HG03575 (cell line): ENCODE measurements around the gene BCLAF1.
"Not testable (repeated sequence)": the region's sequence is repeated elsewhere in the genome, so short reads cannot be mapped to it uniquely, and the experiment has no call there.

Experiments used
- ATAC-seq: cut with Tn5 transposase; IDR thresholded peaks from one replicate; pipeline ENCODE4 v1.9.1; 2021; ENCODE audit not compliant: unreplicated experiment, insufficient number of reproducible peaks, low FRiP score; ENCODE audit errors: extremely low read depth

BCLAF1 gene

DNA sequence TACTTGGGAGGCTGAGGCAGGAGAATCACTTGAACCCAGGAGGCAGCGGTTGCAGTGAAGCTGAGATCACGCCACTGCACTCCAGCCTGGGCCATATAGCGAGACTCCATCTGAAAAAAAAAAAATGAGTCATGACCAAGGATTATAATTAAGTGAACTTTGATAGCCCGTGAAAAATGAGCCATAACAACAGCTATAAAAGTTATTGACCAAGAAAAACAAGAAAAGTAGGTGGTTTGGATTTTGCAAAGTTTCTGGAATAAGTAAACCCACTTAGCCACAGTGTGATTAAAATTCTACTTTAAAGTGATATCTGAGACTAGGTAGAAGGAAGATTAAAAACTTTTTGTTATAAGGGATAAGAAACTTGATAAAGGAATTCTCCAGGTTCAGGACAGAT lies 25.9 kb upstream of the BCLAF1 start:
- ATAC-seq: no peak

DNA sequence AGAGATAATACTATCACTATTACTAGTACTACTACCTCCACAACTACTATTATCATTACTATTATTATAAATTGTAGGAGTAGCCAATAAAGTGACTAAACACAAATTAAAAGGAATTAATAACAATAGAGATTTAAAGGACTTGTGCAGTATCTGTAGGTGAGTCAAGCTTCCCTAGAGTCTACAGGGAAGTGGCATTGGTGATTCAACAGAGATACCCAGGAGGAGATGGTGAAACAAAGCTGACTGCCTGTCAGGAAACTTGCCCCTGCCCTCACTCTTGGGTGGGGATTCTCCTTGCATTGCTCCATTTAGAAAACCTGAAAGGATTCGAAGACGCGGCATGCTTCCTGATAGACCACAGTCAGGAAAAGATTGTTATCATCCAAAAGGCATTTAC lies 23.3 kb upstream of the BCLAF1 start:
- no peak for ATAC-seq

DNA sequence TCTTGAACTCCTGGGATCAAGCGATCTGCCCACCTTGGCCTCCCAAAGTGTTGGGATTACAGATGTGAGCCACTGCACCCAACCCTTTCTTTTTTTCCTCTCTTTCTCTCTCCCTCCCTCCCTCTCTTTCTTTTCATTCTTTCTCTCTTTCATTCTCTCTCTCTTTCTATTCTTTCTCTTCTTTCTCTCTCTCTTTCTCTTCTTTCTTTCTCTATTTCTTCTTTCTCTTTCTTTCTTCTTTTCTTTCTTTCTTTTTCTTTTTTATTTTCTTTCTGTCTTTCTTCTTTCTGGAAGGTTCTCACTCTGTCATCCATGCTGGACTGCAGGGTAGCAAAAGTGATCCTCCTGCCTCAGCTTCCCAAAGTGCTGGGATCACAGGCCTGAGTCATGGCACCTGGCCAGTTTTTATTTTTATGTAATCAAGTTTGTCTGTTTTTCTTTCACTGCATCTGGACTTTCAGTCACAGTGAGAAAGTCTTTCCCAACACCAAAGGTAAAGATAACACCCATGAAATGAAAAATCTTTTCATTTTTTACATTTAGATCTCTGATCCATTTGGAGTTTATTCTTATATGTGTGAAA lies 20.2 kb upstream of the BCLAF1 start:
- ATAC-seq: no peak

DNA sequence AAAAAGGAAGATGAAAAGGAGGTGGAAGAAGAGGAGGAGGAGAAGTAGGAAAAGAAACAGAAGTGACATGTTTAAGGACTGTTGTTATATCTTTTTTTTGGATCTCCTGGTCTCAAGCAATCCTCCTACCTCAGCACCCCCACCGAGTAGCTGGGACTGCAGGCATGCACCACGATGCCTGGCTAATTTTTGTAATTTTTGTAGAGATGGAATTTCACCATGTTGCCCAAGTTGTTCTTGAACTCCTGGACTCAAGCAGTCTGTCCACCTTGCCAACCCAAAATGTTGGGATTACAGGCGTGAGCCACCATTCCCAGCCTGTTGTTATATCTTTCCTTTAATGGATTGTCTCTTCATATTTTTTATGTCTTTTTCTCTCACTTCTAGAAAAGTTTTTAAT lies 19.5 kb upstream of the BCLAF1 start:
- no peak for ATAC-seq

DNA sequence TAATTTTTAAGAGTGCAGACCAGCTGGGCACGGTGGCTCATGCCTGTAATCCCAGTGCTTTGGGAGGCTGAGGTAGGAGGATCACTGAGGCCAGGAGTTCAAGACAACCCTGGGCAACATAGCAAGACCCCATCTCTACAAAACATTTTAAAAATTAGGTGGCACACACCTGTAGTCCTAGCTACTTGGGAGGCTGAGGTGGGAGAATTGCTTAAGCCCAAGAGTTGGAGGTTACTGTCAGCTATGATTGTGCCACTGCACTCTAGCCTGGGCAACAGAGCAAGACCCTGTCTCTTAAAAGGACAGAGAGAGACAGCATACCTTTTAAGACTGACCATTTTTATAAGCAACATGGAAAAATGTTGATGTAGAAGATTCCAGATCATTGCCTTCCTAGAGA lies 18.8 kb upstream of the BCLAF1 start:
- ATAC-seq: not testable (repeated sequence)

DNA sequence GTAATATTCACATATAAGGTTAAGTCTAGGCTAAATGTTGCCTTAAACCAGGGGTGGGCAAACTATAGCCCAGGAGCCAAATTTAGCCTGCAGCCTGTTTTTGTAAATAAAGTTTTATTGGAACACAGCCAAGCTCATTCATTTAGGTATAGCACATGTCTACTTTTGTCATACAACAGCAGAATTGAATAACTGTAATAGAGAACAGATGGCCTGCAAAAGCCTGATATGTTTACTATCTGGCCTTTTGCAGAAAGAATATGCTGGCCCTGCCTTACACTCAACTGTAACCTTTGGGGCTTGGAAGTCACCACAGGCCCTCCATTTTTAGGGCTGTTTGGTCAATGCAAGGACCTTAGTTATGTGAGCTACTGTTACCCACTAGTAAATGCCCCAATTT lies 17.7 kb upstream of the BCLAF1 start:
- no peak for ATAC-seq

DNA sequence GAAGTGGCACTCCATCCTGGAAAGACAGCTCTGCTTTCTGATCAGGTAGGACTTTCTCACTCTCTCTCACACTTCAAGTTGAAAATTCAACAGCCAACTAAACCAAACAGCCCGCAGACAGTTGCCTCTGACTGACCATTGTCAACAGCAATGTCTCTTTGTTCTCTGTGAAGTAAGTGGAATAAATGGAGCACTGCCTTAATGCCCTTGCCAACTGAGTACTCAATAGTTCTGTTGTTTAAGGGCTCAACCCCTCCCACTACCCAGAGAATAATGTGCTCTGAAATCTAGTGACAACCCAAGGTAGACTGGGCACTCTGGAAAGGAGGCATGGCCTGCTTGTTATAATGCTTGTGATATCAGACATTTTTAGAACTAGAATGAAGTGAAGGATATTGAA lies 16.8 kb upstream of the BCLAF1 start:
- ATAC-seq: no peak

DNA sequence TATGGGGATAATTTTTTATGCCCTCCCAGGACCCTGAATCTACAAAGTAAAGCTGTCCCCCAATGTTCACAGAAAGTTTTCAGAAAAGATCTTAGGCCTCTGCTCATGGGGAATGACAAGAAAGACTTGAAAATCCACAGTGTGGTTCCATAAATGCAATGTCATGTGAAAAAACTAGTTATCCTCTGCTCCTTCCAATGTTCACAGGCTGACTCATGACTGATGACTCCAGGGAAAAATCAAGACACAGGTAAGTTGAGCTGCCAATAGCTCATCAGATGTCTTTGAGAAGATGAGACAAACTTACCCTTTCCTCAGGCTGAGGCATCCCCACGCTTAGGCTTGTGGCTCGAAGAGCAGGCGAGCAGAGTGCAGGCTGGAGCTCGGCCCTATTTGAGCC lies 14.8 kb upstream of the BCLAF1 start:
- ATAC-seq: no peak

DNA sequence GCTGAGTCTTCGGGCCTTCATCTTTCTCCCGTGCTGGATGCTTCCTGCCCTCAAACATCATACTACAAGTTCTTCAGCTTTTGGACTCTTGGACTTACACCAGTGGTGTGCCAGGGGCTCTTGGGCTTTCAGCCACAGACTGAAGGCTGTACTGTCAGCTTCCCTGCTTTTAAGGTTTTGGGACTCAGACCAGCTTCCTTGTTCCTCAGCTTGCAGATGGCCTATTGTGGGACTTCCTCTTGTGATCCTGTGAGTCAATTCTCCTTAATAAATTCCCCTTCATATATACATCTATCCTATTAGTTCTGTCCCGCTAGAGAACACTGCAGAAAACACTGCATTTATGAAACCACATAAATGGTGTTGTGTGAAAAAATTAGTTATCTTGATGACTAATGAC lies 13.9 kb upstream of the BCLAF1 start:
- no peak for ATAC-seq

DNA sequence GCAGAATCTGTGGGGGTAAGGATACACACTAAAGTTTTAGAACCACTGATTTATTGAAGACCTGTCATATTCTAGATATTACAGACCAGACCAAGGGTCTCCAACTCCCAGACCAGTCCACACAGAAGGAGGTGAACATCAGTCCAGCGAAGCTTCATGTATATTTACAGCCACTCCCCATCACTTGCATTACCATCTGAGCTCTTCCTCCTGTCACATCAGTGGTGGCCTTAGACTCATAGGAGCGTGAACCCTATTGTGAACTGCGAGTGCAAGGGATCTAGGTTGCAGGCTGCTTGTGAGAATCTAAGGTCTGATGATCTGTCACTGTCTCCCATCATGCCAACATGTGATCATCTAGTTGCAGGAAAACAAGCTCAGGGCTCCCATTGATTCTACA lies 5.0 kb upstream of the BCLAF1 start:
- ATAC-seq: no peak

DNA sequence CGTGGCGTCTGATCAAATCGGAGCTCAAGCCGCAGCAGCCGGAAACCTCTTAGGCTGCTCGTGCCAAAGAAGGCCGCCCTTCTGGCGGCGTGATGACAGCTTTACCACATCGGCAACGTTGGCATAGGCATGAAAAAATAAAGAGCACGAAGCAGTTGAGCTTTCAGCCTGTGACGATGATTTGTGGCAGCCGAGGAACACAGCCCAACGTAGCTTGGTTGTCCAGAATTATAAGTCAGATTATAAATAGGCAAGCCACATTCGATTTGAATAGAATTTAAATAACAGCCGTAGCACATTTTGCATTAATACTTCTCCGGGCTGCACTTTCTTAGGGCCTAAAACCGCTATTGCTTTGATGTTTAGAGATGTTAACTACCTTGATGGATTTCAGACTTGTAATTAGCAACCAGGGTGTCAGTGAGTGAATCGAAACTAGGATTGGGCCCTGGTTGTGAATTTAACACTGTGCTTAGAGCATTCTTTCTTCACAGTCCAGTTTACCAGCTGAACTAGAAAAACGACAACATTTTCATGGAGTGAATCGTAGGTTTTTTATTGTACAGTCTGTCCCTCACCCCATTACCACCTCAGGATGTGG lies 864 bp upstream of the BCLAF1 start:
- no peak for ATAC-seq

DNA sequence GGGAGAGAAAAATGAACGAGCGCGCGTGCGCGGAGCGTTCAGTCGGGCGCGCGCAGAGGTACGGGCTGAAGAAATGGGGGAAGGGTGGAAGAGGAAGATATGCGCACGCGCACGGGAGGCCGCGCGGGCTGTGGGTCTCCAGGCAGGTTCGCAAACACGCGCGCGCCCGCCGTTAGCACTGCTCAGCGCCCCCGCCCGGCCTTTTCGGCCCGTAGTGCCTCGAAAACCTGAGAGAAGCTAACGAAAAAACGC lies 393 bp downstream of the BCLAF1 start:
- no peak for ATAC-seq

DNA sequence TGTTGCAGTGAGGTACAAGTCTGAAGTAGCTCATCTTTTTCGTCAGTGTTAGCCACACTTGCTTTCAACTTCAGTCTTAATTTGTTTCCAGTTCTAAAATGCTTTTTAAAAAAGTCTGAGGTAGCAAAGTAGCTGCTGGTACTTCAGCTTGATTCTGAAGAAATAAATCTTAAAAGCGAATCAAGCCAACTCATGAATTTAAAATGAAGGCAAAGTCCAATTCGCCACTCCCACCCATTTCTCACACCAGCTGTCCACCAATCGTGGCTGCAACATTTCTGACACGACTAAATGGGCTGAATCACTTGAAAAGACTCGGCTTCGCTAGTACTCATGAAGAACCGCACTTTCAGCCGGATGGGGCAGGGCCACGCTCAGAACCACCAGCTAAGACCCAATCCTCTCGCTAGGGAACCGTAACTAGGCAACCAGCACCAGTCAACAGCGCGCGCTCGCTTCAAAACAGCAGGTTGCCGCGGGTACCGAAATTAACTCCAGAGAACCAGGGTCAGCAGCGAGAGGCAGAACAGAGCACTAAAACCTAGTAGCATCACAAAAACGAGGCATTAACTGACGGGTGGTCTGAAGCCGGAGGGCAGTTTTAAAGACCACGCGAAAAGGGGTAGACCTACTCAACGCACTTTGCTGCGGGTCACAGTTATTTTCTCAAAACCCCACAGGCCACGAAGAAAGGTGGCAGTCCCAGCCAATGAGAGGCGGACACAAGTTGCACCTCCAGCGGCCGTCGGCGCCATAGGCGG lies 900 bp downstream of the BCLAF1 start:
- ATAC-seq: no peak

DNA sequence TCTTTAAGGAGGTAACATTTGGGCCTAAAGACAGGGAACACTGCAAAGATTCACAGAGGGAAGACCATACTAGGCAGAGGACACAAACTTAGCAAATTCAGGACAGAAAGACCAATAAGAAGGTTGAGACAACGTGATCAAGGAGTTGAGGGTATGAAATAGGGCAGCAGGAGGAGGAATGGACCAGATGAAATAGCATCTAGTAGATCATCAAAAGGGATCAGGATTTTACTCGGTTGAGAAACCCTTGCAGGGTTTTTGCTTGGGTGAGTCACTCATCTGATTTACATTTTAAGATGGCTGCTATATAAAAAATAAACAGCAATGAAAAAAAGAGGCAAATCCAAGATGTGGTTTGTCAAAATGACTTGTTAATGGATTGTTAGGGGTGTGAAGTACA lies 4.7 kb downstream of the BCLAF1 start:
- no peak for ATAC-seq

DNA sequence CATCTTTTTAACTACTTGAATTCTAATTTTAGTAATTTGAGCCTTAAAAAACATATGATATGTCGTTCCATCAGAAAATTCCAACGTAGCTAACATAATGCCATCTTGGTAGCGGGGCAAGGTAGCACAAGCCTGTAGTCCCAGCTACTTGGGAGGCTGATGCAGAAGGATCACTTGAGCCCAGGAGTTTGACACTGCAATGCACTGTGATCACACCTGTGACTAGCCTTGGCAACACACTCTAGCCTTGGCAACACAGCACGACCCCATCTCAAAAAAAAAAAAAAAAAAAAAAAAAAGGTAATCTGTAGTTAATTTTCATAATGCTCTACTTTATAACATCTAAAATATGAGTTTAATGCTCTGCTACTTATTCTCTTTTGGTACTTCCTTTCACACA lies 6.7 kb downstream of the BCLAF1 start:
- ATAC-seq: no peak

DNA sequence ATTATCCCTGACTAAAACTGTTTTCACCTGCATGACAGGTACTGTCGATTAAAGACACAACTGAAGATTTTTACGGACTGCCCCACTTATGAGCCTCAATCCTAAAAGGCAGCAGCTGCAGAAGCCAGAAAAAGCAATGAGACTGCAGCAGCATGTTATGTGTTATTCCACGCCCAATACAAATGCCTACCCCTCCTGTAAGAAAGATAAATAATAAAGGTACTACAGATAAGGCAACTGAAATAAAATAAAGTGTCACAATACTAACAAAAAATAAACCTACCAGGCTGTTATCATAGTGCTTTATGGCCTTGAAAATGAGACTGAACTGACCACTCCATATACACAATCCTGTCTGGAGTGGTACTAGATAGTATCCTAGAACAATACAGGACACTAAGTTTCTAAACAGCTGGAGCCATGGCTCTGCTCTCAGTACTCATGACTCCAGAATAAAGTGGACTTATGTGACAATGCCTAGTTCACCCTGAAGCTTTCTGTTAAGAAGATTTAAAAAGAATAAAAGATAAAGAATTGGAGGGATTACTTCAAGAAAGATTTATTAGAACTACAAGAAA lies 9.5 kb downstream of the BCLAF1 start:
- no peak for ATAC-seq

DNA sequence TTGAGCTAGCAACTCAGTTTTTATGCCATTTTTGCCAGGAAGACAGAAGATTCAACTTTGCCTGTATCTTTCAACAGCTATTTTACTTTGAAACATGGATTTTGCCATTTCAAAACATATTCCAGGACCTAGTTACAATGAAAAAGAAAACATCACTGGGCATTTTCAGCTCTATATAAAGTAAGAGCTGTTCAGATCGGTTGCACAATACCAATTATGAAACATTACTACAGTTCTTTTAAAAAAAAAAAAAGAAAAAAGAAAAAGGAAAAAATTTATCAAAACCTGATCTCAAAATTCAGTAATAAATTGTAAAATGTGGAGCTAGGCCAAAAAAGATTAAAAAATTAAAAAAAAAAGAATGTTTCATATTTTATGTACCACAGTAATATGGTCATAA lies 15.6 kb downstream of the BCLAF1 start:
- ATAC-seq: no peak

DNA sequence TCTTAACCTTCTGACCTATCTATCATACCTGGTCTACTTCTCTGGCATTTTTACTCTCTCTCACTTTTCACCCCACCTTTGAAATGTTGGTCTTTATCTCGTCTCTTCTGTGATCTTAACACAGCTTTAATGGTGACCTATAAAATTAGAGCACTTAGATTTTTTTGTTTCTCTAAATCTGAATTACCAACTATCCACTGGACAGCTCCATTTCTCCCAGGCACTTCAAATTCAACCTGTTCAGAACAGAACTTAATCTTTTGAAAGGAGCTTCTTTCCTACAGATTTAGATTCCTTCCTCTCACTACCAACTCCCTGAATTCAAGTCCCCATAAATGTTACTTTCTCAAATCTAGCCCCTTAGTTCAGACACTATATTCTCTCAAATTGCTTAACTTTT lies 24.5 kb downstream of the BCLAF1 start:
- no peak for ATAC-seq

DNA sequence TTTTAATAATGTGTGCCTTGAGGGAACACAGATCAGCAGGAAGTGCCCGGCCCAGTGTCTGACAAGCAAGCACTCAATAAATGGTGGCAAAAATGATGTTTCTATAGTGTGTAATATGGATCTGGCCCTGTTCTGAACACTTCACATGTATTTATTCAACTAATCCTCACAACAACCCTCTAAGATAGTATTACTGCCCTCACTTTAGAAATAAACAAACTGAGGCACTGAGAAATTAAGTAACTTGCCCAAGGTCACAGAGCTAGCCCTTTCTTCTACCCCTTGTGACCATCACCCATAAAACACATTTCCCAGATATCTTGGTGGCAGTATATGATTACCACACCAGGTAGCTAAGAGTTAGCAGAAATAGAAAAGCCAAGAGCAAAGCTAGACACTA lies 26.7 kb downstream of the BCLAF1 start:
- ATAC-seq: no peak

DNA sequence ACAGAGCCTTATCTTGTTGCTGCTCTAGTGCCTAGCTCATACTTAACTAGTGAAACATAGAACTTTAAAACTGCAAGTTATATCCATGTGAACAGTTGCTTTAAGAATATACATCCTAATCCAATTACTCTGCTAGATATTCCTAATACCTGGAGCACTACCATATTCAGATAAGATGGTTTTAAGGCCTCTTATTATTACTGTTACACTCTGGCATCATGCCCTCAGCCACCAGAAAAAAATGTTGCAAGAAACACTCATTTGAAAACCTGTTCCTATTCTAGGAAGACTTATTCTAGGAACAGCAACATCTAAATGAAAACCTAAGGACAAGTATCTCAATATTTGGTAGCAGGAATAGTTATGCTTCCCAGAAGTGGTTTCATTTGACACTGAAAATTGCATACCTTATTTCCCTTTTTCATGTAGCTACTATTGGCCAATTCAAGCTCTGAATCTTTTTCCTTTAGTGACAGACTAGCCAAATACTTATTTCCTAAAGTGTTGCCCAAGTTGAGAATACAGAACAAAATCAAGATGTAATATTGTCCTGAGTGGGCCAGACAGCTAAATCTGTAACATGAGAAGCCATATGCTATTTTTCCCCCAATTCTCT lies 34.7 kb downstream of the BCLAF1 start:
- ATAC-seq: no peak
